HT1080 (cell line): Measurements from ENCODE around the gene NCEH1. TPM values are rescaled to one million over a fixed set of nuclear protein-coding genes. Genes with fewer than 3 reads are reported as not detected.
"Not testable (repeated sequence)": the region's sequence is repeated elsewhere in the genome, so short reads cannot be mapped to it uniquely, and the experiment has no call there.

ENCODE experiments used
- DNase-seq: peaks from one replicate; pipeline ENCODE4 v3.0.0-alpha.2; 2015; ENCODE audit warnings: low read depth
- polyA plus RNA-seq, 2 experiments: library from polyadenylated mRNA; depleted of rRNA; stranded (reverse); fragments of >200 nt; gene quantifications; 2 replicates each; pipeline ENCODE4 v1.2.3, GENCODE V29; 2015
- total RNA-seq: library from RNA; depleted of rRNA; stranded (reverse); fragments of >200 nt; shearing (Covaris generic); gene quantifications from 2 replicates; pipeline ENCODE4 v1.2.3, GENCODE V29; 2014; rRNA removed

NCEH1 gene
- 49.9 and 72.2 TPM in 2 replicates for total RNA-seq
- 114 and 133 TPM in 2 replicates for polyA plus RNA-seq (2015; cell fraction: cytosol; rRNA removed)
- polyA plus RNA-seq (2015; cell fraction: nucleus; rRNA removed): 152 and 161 TPM in 2 replicates

GRCh38 chr3:172710664-172711453 lies at the start of gene NCEH1:
NCEH1 (minus strand) TSS chr3:172711067; CDS start chr3:172710984, 83 bp downstream.
- DNase-seq: peak; percentile 100

- DNase-seq: not testable (repeated sequence)
Measured at GRCh38 chr3:172760416-172760815, 49.5 kb upstream of the NCEH1 start.

GRCh38 chr3:172753125-172753524 lies 42.3 kb upstream of the NCEH1 start:
- no peak for DNase-seq

- DNase-seq: no peak
Measured at GRCh38 chr3:172752651-172753050, 41.8 kb upstream of the NCEH1 start.

GRCh38 chr3:172751175-172751704 lies 40.4 kb upstream of the NCEH1 start:
- no peak for DNase-seq

GRCh38 chr3:172750368-172751174 lies 39.7 kb upstream of the NCEH1 start, which contains the start of gene ECT2:
ECT2 (plus strand) TSS chr3:172750726; CDS start chr3:172754531, 3,805 bp downstream.
- DNase-seq: peak; percentile 100

- no peak for DNase-seq
Measured at GRCh38 chr3:172750069-172750367, 39.2 kb upstream of the NCEH1 start.

- peak; percentile 96 for DNase-seq
Measured at GRCh38 chr3:172749230-172749965, 38.5 kb upstream of the NCEH1 start.

- DNase-seq: peak; percentile 51
Measured at GRCh38 chr3:172746475-172746874, 35.6 kb upstream of the NCEH1 start.

GRCh38 chr3:172739462-172739861 lies 28.6 kb upstream of the NCEH1 start:
- DNase-seq: no peak

- DNase-seq: no peak
Measured at GRCh38 chr3:172735014-172735413, 24.1 kb upstream of the NCEH1 start.

- DNase-seq: no peak
Measured at GRCh38 chr3:172726380-172726779, 15.5 kb upstream of the NCEH1 start.

GRCh38 chr3:172722536-172723040 lies 11.7 kb upstream of the NCEH1 start:
- not testable (repeated sequence) for DNase-seq

- DNase-seq: peak; percentile 62
Measured at GRCh38 chr3:172717493-172718088, 6.7 kb upstream of the NCEH1 start.

- DNase-seq: no peak
Measured at GRCh38 chr3:172716476-172716875, 5.6 kb upstream of the NCEH1 start.

GRCh38 chr3:172713316-172713715 lies 2.4 kb upstream of the NCEH1 start:
- no peak for DNase-seq

GRCh38 chr3:172711454-172711795 lies 558 bp upstream of the NCEH1 start:
- DNase-seq: no peak

- DNase-seq: peak; percentile 32
Measured at GRCh38 chr3:172709774-172710663, 848 bp downstream of the NCEH1 start.

GRCh38 chr3:172708921-172709773 lies 1.7 kb downstream of the NCEH1 start:
- DNase-seq: no peak
